Glutamatergic neuron (in vitro differentiated cells): Measurements from ENCODE around the gene IL17B. TPM values are rescaled to one million over a fixed set of nuclear protein-coding genes. Genes with fewer than 3 reads are reported as not detected.
A peak's percentile ranks its signal among the peaks of the same experiment; 100 is the strongest.
"Not testable (repeated sequence)": the region's sequence is repeated elsewhere in the genome, so short reads cannot be mapped to it uniquely, and the experiment has no call there.

Experiments
- DNase-seq: peaks from one replicate; pipeline ENCODE4 v3.0.0; 2022
- H3K27ac Mint-ChIP-seq: one replicate; pipeline ENCODE4 v1.8.0; 2020; ENCODE audit warnings: mild to moderate bottlenecking, mixed read lengths, inconsistent platforms; ENCODE audit not compliant: unreplicated experiment
- H3K27me3 Mint-ChIP-seq: one replicate; pipeline ENCODE4 v1.8.0; 2020; ENCODE audit warnings: mild to moderate bottlenecking, moderate library complexity, mixed read lengths, inconsistent platforms; ENCODE audit not compliant: unreplicated experiment
- H3K36me3 Mint-ChIP-seq: one replicate; pipeline ENCODE4 v1.8.0; 2020; ENCODE audit warnings: mild to moderate bottlenecking, mixed read lengths, inconsistent platforms; ENCODE audit not compliant: unreplicated experiment
- H3K4me1 Mint-ChIP-seq: one replicate; pipeline ENCODE4 v1.8.0; 2020; ENCODE audit warnings: mild to moderate bottlenecking, low read depth, mixed read lengths, inconsistent platforms; ENCODE audit not compliant: unreplicated experiment
- H3K4me3 Mint-ChIP-seq: one replicate; pipeline ENCODE4 v1.8.0; 2020; ENCODE audit warnings: mild to moderate bottlenecking, mixed read lengths, inconsistent platforms; ENCODE audit not compliant: unreplicated experiment
- H3K9me3 Mint-ChIP-seq: one replicate; pipeline ENCODE4 v1.8.0; 2020; ENCODE audit warnings: mild to moderate bottlenecking, moderate library complexity, mixed read lengths, inconsistent platforms; ENCODE audit not compliant: unreplicated experiment
- total RNA-seq: library from RNA; stranded (reverse); fragmentation: NEBNext Ultra II Directional; extraction: Animal tissue kit (Norgen Biotek cat#: 25700); gene quantifications from one replicate; pipeline ENCODE4 v1.2.1, GENCODE V29; 2021; ENCODE audit not compliant: unreplicated experiment
- TF ChIP-seq, protein P1 (sequence below): fragments of 200-600 bp; sonication (generic); IDR thresholded peaks from one replicate; pipeline ENCODE4 v1.5.0; 2021; ENCODE audit not compliant: partially characterized antibody, unreplicated experiment

IL17B gene
- total RNA-seq, 1 donor from 2014 or later = 0.88 TPM

DNA sequence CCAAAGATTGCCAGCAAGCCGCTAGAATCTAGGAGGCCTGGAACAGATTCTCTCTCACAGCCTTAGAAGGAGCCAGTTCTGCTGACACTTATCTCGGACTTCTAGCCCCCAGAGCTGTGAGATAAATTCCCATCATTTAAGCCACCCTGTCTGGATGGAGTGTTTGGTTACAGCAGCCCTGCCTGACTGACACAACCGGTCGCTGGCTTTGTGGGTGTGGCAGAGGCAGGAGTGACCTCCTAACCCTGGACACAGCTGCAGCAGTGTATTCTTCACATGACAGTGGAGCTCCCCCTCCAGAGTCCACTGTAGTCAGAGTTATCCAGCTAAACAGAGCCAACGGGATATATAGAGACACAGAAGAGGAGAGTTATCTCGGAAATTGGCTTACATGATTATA is 21.2 kb upstream of the IL17B start:
- Mint-ChIP-seq H3K9me3 (peaks cover 7% of the 10 kb centered on the region), H3K36me3 (no peaks in the 10 kb centered on the region), H3K27ac (peak overlapping the region; percentile 91), H3K4me3 (no peak overlapping the region), H3K4me1 (peaks cover 9% of the 10 kb centered on the region), H3K27me3 (peaks cover 5% of the 10 kb centered on the region)
- DNase-seq = no peak
- TF ChIP-seq, protein P1, sequence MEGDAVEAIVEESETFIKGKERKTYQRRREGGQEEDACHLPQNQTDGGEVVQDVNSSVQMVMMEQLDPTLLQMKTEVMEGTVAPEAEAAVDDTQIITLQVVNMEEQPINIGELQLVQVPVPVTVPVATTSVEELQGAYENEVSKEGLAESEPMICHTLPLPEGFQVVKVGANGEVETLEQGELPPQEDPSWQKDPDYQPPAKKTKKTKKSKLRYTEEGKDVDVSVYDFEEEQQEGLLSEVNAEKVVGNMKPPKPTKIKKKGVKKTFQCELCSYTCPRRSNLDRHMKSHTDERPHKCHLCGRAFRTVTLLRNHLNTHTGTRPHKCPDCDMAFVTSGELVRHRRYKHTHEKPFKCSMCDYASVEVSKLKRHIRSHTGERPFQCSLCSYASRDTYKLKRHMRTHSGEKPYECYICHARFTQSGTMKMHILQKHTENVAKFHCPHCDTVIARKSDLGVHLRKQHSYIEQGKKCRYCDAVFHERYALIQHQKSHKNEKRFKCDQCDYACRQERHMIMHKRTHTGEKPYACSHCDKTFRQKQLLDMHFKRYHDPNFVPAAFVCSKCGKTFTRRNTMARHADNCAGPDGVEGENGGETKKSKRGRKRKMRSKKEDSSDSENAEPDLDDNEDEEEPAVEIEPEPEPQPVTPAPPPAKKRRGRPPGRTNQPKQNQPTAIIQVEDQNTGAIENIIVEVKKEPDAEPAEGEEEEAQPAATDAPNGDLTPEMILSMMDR = no peak

DNA sequence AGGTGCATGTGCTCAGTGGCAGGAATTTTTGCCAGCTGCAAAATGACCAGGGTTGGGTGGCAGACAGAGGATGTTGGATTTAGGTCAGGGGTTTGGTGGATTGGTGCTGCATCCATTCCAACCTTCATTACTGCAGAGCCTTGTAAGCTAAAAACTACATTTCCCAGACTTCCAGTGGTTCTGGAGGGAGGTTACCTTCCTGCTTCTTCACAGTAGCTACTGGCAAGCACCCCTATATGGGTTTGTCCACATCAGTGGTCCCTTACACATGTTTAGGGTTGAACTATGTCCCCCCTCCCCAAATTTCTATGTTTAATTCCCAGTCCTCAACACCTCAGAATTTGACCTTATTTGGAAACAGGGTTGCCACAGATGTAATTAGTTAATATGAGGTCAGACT is 20.7 kb upstream of the IL17B start:
- Mint-ChIP-seq H3K27me3 (peaks cover 5% of the 10 kb centered on the region), H3K9me3 (peaks cover 7% of the 10 kb centered on the region), H3K36me3 (no peaks in the 10 kb centered on the region), H3K27ac (no peak overlapping the region), H3K4me3 (no peak overlapping the region), H3K4me1 (peaks cover 9% of the 10 kb centered on the region)
- TF ChIP-seq, protein P1 = no peak
- no peak for DNase-seq

DNA sequence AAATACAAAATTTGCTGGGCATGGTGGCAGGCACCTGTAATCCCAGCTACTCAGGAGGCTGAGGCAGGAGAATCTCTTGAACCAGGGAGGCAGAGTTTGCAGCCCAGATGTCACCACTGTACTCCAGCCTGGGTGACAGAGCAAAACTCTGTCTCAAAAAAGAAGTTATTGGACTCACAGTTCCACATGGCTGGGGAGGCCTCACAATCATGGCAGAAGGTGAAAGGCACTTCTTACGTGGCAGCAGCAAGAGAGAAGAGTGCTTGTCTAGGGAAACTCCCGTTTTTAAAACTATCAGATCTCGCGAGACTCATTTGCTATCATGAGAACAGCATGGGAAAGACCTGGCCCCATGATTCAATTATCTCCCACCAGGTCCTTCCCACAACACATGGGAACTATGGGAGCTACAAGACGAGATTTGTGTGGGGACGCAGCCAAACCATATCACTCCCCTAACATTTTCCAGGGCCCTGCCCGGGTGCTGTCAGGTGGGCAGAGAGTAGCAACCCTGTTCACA is 19.7 kb upstream of the IL17B start:
- H3K27ac Mint-ChIP-seq, H3K9me3 Mint-ChIP-seq, H3K4me1 Mint-ChIP-seq, H3K4me3 Mint-ChIP-seq, DNase-seq, H3K36me3 Mint-ChIP-seq, H3K27me3 Mint-ChIP-seq: not testable (repeated sequence)

DNA sequence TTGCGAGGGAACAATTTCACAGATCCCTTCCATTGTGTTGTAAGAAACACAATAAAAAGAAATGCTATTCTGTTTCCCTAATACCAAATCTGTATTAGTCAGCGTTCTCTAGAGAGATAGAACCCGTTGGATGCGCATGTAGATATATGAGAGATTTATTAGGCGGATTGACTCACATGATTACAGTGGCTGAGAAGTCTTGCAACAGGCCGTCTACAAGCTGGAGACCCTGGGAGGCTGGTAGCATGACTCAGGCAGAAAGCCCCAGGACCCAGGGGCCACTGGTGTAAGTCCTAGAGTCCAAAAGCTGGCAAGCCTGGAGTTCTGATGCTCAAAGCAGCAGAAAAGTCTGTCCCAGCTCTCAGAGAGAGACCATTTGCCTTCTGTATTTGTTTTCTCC is 18.4 kb upstream of the IL17B start:
- Mint-ChIP-seq H3K27ac (no peak overlapping the region), H3K4me3 (no peak overlapping the region), H3K36me3 (no peaks in the 10 kb centered on the region), H3K9me3 (peaks cover 8% of the 10 kb centered on the region), H3K4me1 (peaks cover 7% of the 10 kb centered on the region), H3K27me3 (peaks cover 5% of the 10 kb centered on the region)
- TF ChIP-seq, protein P1 = no peak
- DNase-seq = no peak

DNA sequence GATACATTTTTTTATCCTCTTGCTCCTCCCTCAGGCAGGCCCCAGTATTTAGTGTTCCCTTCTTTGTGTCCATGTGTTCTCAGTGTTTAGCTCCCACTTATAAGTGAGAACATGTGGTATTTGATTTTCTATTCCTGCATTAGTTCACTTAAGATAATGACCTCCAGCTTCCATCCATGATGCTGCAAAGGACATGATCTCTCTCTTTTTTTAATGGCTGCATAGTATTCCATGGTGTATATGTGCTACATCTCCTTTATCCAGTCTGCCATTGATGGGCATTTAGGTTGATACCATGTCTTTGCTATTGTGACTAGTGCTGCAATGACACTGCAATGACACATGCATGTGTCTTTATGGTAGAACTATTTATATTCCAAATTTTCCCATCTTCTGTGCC is 15.9 kb upstream of the IL17B start:
- H3K9me3 Mint-ChIP-seq, H3K27ac Mint-ChIP-seq, H3K36me3 Mint-ChIP-seq, H3K4me1 Mint-ChIP-seq, DNase-seq, H3K4me3 Mint-ChIP-seq, H3K27me3 Mint-ChIP-seq: not testable (repeated sequence)

DNA sequence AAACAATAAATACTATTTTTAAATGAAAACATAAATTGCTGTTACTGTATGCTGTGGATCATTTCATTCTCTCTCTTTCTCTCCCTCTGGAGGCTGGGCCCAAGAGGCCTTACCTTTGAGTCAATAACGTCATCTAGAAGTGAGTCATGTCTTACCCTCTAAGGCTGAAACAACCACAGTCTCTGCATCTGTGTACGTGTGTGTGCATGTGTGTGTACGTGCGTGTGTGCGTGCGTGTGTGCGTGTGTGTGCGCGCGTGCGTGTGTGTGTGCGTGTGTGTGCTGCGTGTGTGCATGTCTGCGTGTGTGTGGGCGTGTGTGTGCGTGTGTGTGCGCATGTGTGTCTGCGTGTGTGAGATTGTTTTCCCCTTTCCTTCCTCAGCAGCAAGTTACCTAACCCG is 13.6 kb upstream of the IL17B start:
- peaks cover 7% of the 10 kb centered on the region for H3K9me3 Mint-ChIP-seq
- TF ChIP-seq, protein P1 = no peak

More for the DNA sequence above, 13.6 kb upstream of the IL17B start:
- no peak overlapping the region for H3K4me3 Mint-ChIP-seq
- H3K4me1 Mint-ChIP-seq = peaks cover 5% of the 10 kb centered on the region
- H3K27ac Mint-ChIP-seq = no peak overlapping the region
- no peak for DNase-seq
- peaks cover 4% of the 10 kb centered on the region for H3K36me3 Mint-ChIP-seq
- peaks cover 2% of the 10 kb centered on the region for H3K27me3 Mint-ChIP-seq
